ENCODE data around the gene GTPBP3. TPM values are rescaled to one million over a fixed set of nuclear protein-coding genes. Genes with fewer than 3 reads are reported as not detected.

The GTPBP3 gene
- total RNA-seq, 1 experiment from 2014 or later: 53.2 TPM

GRCh38 chr19:17322854-17323253, 14.5 kb upstream of the GTPBP3 start:
- ChIA-PET CTCF (interaction anchor here (0.5 kb wide), 1 partner anchor 94 kb away, joined by 6 read pairs; no protein-coding TSS in a partner anchor), POLR2A (ENCODE audit: low non-redundant PET) (no interaction called here)
- BruUV-seq (replicated peaks): no TSS peak
- no peaks in the 10 kb centered on the region for H3K4me1 ChIP-seq (ENCODE audit: insufficient read depth, low read length, poor library complexity, severe bottlenecking)
- peak overlapping the region; percentile 50 for H3K27ac ChIP-seq (ENCODE audit: low read depth, low read length, poor library complexity, severe bottlenecking)
- H3K4me3 ChIP-seq (ENCODE audit: low read depth, low read length, poor library complexity, severe bottlenecking): no peak overlapping the region
- TF ChIP-seq EZH2 (IDR thresholded peaks at IDR 0.05; ENCODE audit: borderline replicate concordance, low read depth, low read length, poor library complexity, severe bottlenecking): no peak
- TF ChIP-seq CTCF (conservative IDR thresholded peaks at IDR 0.05; ENCODE audit: low read depth, low read length): no peak
- no peaks in the 10 kb centered on the region for H3K27me3 ChIP-seq (replicated peaks; ENCODE audit: insufficient read depth, low read depth, low read length, poor library complexity)
- H3K36me3 ChIP-seq (ENCODE audit: insufficient read depth, low read length, poor library complexity, severe bottlenecking): peaks cover 17% of the 10 kb centered on the region
- intact Hi-C loops (cut with micrococcal nuclease; ENCODE audit: unreplicated experiment): no loop called here
- DNase-seq (ENCODE audit: low spot score): no peak
- no peaks in the 10 kb centered on the region for H3K9me3 ChIP-seq (ENCODE audit: low read depth, low read length, poor library complexity, severe bottlenecking)

GRCh38 chr19:17323300-17323963, 13.9 kb upstream of the GTPBP3 start:
- Histone ChIP-seq H3K4me1 (ENCODE audit: insufficient read depth, low read length, poor library complexity, severe bottlenecking) (no peaks in the 10 kb centered on the region), H3K36me3 (ENCODE audit: insufficient read depth, low read length, poor library complexity, severe bottlenecking) (peaks cover 20% of the 10 kb centered on the region), H3K27me3 (replicated peaks; ENCODE audit: insufficient read depth, low read depth, low read length, poor library complexity) (no peaks in the 10 kb centered on the region), H3K4me3 (ENCODE audit: low read depth, low read length, poor library complexity, severe bottlenecking) (no peak overlapping the region), H3K9me3 (ENCODE audit: low read depth, low read length, poor library complexity, severe bottlenecking) (no peaks in the 10 kb centered on the region), H3K27ac (ENCODE audit: low read depth, low read length, poor library complexity, severe bottlenecking) (peak overlapping the region; percentile 50)
- DNase-seq (ENCODE audit: low spot score): no peak
- TF ChIP-seq CTCF (conservative IDR thresholded peaks at IDR 0.05; ENCODE audit: low read depth, low read length) (no peak), EZH2 (IDR thresholded peaks at IDR 0.05; ENCODE audit: borderline replicate concordance, low read depth, low read length, poor library complexity, severe bottlenecking) (no peak)
- intact Hi-C loops (cut with micrococcal nuclease; ENCODE audit: unreplicated experiment): no loop called here
- BruUV-seq (replicated peaks): no TSS peak
- ChIA-PET POLR2A (ENCODE audit: low non-redundant PET) (no interaction called here), CTCF (no interaction called here)

- ChIA-PET CTCF (no interaction called here), POLR2A (ENCODE audit: low non-redundant PET) (no interaction called here)
- intact Hi-C loops (cut with micrococcal nuclease; ENCODE audit: unreplicated experiment): no loop called here
- Histone ChIP-seq H3K27me3 (replicated peaks; ENCODE audit: insufficient read depth, low read depth, low read length, poor library complexity) (no peaks in the 10 kb centered on the region), H3K27ac (ENCODE audit: low read depth, low read length, poor library complexity, severe bottlenecking) (no peak overlapping the region), H3K4me3 (ENCODE audit: low read depth, low read length, poor library complexity, severe bottlenecking) (no peak overlapping the region), H3K36me3 (ENCODE audit: insufficient read depth, low read length, poor library complexity, severe bottlenecking) (peaks cover 20% of the 10 kb centered on the region), H3K4me1 (ENCODE audit: insufficient read depth, low read length, poor library complexity, severe bottlenecking) (no peaks in the 10 kb centered on the region), H3K9me3 (ENCODE audit: low read depth, low read length, poor library complexity, severe bottlenecking) (no peaks in the 10 kb centered on the region)
- TF ChIP-seq EZH2 (IDR thresholded peaks at IDR 0.05; ENCODE audit: borderline replicate concordance, low read depth, low read length, poor library complexity, severe bottlenecking) (no peak), CTCF (conservative IDR thresholded peaks at IDR 0.05; ENCODE audit: low read depth, low read length) (no peak)
- no peak for DNase-seq (ENCODE audit: low spot score)
- no TSS peak for BruUV-seq (replicated peaks)
Observed at GRCh38 chr19:17323964-17324332, 13.4 kb upstream of the GTPBP3 start.

Data from A673 (cell line).